PC-3 (cell line): ENCODE measurements around the gene HSPA1A. TPM values are rescaled to one million over a fixed set of nuclear protein-coding genes. Genes with fewer than 3 reads are reported as not detected.
A peak's percentile ranks its signal among the peaks of the same experiment; 100 is the strongest.

Experiments used
- ATAC-seq: fragments of 200-7000 bp; cut with Tn5 transposase; 2 replicates; pipeline ENCODE4 v1.9.1; 2020; ENCODE audit warnings: mild to moderate bottlenecking, moderate library complexity
- BruUV-seq: library from RNA; stranded (reverse); fragments of 400-500 nt; replicated peaks from 2 replicates; lab custom pipeline; 2021; lab: Mats Ljungman, UMichigan
- CTCF ChIA-PET: fragments of 300-600 bp; sonication (Branson Sonifier 250); formaldehyde crosslinking; loops from one replicate; lab custom pipeline; 2022; ENCODE audit warnings: antibody characterized with exemption; lab: Charles Lee
- POLR2A ChIA-PET: fragments of 300-600 bp; sonication (Branson Sonifier 250); formaldehyde crosslinking; loops from one replicate; lab custom pipeline; 2022; ENCODE audit warnings: antibody characterized with exemption; ENCODE audit not compliant: unreplicated experiment; lab: Charles Lee
- DNase-seq: peaks from one replicate; pipeline ENCODE4 v3.0.0-alpha.2; 2015
- H2AFZ ChIP-seq: fragments of 300-600 bp; sonication (generic); 2 replicates; pipeline ENCODE4 v1.6.0; 2016; ENCODE audit warnings: antibody characterized with exemption, low read length
- H3F3A ChIP-seq: fragments of 300-600 bp; sonication (generic); one replicate; pipeline ENCODE4 v1.6.0; 2017; ENCODE audit warnings: antibody characterized with exemption, low read length, control low read depth, mild to moderate bottlenecking; ENCODE audit not compliant: unreplicated experiment
- H3K27ac ChIP-seq: fragments of 300-600 bp; sonication (generic); 2 replicates; pipeline ENCODE4 v1.5.1; 2016; ENCODE audit warnings: mild to moderate bottlenecking, low read length
- H3K27me3 ChIP-seq: fragments of 300-600 bp; sonication (generic); 2 replicates; pipeline ENCODE4 v1.6.1; 2016; ENCODE audit warnings: low read length, mixed read lengths
- H3K36me3 ChIP-seq: fragments of 300-600 bp; sonication (generic); 2 replicates; pipeline ENCODE4 v1.6.1; 2016; ENCODE audit warnings: low read depth, mixed run types, low read length, mixed read lengths
- H3K4me1 ChIP-seq: fragments of 300-600 bp; sonication (generic); 2 replicates; pipeline ENCODE4 v1.5.1; 2016; ENCODE audit warnings: low read length; ENCODE audit not compliant: insufficient read depth
- H3K4me2 ChIP-seq: fragments of 300-600 bp; sonication (generic); 2 replicates; pipeline ENCODE4 v1.6.0; 2016; ENCODE audit warnings: low read length
- H3K4me3 ChIP-seq: fragments of 300-600 bp; sonication (generic); 2 replicates; pipeline ENCODE4 v1.5.1; 2016; ENCODE audit warnings: mild to moderate bottlenecking, low read length, mixed read lengths
- H3K79me2 ChIP-seq: fragments of 300-600 bp; sonication (generic); 2 replicates; pipeline ENCODE4 v1.6.1; 2017; ENCODE audit warnings: low read length, mixed read lengths
- H3K9ac ChIP-seq: fragments of 300-600 bp; sonication (generic); 2 replicates; pipeline ENCODE4 v1.6.0; 2016; ENCODE audit warnings: mild to moderate bottlenecking, low read length
- H3K9me2 ChIP-seq: fragments of 300-600 bp; sonication (generic); replicated peaks from 2 replicates; pipeline ENCODE4 v1.6.1; 2016; ENCODE audit warnings: mixed run types, low read length, mixed read lengths
- H3K9me3 ChIP-seq: fragments of 300-600 bp; sonication (generic); 2 replicates; pipeline ENCODE4 v1.6.1; 2016; ENCODE audit warnings: low read length, mixed read lengths
- H4K20me1 ChIP-seq: fragments of 300-600 bp; sonication (generic); 2 replicates; pipeline ENCODE4 v1.6.1; 2016; ENCODE audit warnings: low read length, mixed read lengths
- EZH2 ChIP-seq: fragments of 300-600 bp; sonication (generic); IDR thresholded peaks from one replicate; pipeline ENCODE4 v1.6.1; 2017; ENCODE audit warnings: antibody characterized with exemption, mild to moderate bottlenecking, low read length; ENCODE audit not compliant: unreplicated experiment
- EZH2phosphoT487 ChIP-seq: fragments of 300-600 bp; sonication (generic); IDR thresholded peaks from 2 replicates; pipeline ENCODE4 v1.6.1; 2018; ENCODE audit warnings: mild to moderate bottlenecking, antibody characterized with exemption, low read length, borderline replicate concordance
- intact Hi-C: fragments of 100-400 bp; cut with micrococcal nuclease; formaldehyde crosslinking; loops from 2 replicates; pipeline ENCODE4 v1.9.0; 2023
- total RNA-seq: library from RNA; depleted of rRNA; stranded (reverse); fragments of >200 nt; gene quantifications from 2 replicates; pipeline ENCODE4 v1.2.3, GENCODE V29; 2014
- TF ChIP-seq, protein P1 (sequence below): fragments of 300-600 bp; sonication (generic); conservative IDR thresholded peaks from 2 replicates; pipeline ENCODE4 v1.5.1; 2017; ENCODE audit warnings: antibody characterized with exemption, low read depth, mild to moderate bottlenecking, low read length

The HSPA1A gene
- total RNA-seq, 1 experiment from 2014 or later = 269 TPM

DNA sequence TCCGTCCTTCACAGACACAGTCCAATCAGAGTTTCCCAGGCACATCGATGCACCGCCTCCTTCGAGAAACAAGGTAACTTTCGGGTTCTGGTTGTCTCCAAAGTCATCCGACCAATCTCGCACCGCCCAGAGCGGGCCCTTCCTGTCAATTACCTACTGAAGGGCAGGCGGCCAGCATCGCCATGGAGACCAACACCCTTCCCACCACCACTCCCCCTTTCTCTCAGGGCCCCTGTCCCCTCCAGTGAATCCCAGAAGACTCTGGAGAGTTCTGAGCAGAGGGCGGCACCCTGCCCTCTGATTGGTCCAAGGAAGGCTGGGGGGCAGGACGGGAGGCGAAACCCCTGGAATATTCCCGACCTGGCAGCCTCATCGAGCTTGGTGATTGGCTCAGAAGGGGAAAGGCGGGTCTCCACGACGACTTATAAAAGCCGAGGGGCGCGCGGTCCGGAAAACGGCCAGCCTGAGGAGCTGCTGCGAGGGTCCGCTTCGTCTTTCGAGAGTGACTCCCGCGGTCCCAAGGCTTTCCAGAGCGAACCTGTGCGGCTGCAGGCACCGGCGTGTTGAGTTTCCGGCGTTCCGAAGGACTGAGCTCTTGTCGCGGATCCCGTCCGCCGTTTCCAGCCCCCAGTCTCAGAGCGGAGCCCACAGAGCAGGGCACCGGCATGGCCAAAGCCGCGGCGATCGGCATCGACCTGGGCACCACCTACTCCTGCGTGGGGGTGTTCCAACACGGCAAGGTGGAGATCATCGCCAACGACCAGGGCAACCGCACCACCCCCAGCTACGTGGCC is 12.1 kb downstream of the HSPA1A start, which contains the start of gene HSPA1B:
TSS of gene HSPA1B (plus strand) at position 453 of the 794 bp plus-strand sequence. CDS start at position 666, 213 bp downstream.
- BruUV-seq = no TSS peak
- Histone ChIP-seq H3K4me3 (peak within 1 kb of the TSS; percentile 95), H3K9me2 (no peaks in the 10 kb centered on the region), H3K9ac (peak within 1 kb of the TSS; percentile 73), H3K4me2 (peak within 1 kb of the TSS; percentile 89), H3K79me2 (peaks cover 67% of the 10 kb centered on the region), H3F3A (peaks cover 6% of the 10 kb centered on the region), H3K9me3 (no peaks in the 10 kb centered on the region), H4K20me1 (peaks cover 21% of the 10 kb centered on the region), H3K36me3 (no peaks in the 10 kb centered on the region), H2AFZ (peak within 1 kb of the TSS; percentile 57), H3K27ac (peak within 1 kb of the TSS; percentile 82), H3K27me3 (no peaks in the 10 kb centered on the region), H3K4me1 (peaks cover 43% of the 10 kb centered on the region)
- ChIA-PET POLR2A (interaction anchor here (0.5 to 2.5 kb wide), 26 partner anchors 8 to 1767 kb away, joined by 3 to 54 read pairs (median 4); partner anchors contain the start of genes CLIC1, DDX39B, GPANK1 and HSPA1A), CTCF (interaction anchor here (0.6 to 1.1 kb wide), 4 partner anchors 13 to 52 kb away, joined by 3 to 7 read pairs (median 4); partner anchors contain the start of genes LSM2 and VARS1)
- peak; percentile 82 for ATAC-seq
- DNase-seq = peak; percentile 99
- intact Hi-C loops = no loop called here
- TF ChIP-seq, protein P1, sequence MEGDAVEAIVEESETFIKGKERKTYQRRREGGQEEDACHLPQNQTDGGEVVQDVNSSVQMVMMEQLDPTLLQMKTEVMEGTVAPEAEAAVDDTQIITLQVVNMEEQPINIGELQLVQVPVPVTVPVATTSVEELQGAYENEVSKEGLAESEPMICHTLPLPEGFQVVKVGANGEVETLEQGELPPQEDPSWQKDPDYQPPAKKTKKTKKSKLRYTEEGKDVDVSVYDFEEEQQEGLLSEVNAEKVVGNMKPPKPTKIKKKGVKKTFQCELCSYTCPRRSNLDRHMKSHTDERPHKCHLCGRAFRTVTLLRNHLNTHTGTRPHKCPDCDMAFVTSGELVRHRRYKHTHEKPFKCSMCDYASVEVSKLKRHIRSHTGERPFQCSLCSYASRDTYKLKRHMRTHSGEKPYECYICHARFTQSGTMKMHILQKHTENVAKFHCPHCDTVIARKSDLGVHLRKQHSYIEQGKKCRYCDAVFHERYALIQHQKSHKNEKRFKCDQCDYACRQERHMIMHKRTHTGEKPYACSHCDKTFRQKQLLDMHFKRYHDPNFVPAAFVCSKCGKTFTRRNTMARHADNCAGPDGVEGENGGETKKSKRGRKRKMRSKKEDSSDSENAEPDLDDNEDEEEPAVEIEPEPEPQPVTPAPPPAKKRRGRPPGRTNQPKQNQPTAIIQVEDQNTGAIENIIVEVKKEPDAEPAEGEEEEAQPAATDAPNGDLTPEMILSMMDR = no peak
- TF ChIP-seq EZH2 = no peak
- TF ChIP-seq EZH2phosphoT487 = no peak

DNA sequence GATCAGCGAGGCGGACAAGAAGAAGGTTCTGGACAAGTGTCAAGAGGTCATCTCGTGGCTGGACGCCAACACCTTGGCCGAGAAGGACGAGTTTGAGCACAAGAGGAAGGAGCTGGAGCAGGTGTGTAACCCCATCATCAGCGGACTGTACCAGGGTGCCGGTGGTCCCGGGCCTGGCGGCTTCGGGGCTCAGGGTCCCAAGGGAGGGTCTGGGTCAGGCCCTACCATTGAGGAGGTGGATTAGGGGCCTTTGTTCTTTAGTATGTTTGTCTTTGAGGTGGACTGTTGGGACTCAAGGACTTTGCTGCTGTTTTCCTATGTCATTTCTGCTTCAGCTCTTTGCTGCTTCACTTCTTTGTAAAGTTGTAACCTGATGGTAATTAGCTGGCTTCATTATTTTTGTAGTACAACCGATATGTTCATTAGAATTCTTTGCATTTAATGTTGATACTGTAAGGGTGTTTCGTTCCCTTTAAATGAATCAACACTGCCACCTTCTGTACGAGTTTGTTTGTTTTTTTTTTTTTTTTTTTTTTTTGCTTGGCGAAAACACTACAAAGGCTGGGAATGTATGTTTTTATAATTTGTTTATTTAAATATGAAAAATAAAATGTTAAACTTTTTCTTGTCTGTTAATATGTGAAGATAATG is 14.4 kb downstream of the HSPA1A start:
- Histone ChIP-seq H3K9me3 (no peaks in the 10 kb centered on the region), H3K9me2 (no peaks in the 10 kb centered on the region), H3K4me3 (peak overlapping the region; percentile 98), H3K27me3 (no peaks in the 10 kb centered on the region), H3K36me3 (no peaks in the 10 kb centered on the region), H3K9ac (peak overlapping the region; percentile 62), H3K79me2 (peaks cover 60% of the 10 kb centered on the region), H3K4me2 (peak overlapping the region; percentile 90), H3K4me1 (peaks cover 29% of the 10 kb centered on the region), H3K27ac (no peak overlapping the region), H2AFZ (no peak overlapping the region), H4K20me1 (peaks cover 21% of the 10 kb centered on the region), H3F3A (peaks cover 6% of the 10 kb centered on the region)
- BruUV-seq = no TSS peak
- CTCF ChIA-PET = interaction anchor here (0.6 to 1.9 kb wide), 8 partner anchors 15 to 139 kb away, joined by 3 to 8 read pairs (median 4); partner anchors contain the start of genes HSPA1A and HSPA1L
- ATAC-seq = no peak
- intact Hi-C loops = loop anchor here (1.0 to 10.0 kb wide), 5 partner anchors 35 to 145 kb away; partner anchors contain the start of genes CLIC1, LY6G5C and VARS1
- POLR2A ChIA-PET = interaction anchor here (0.5 to 1.0 kb wide), 3 partner anchors 15 to 284 kb away, joined by 3 to 8 read pairs (median 3); partner anchors contain the start of genes HSPA1A, HSPA1L and LSM2
- DNase-seq = peak; percentile 65
- TF ChIP-seq, protein P1 = peak; percentile 59
- no peak for TF ChIP-seq EZH2
